ENCODE measurements around the gene ZW10.
"Not testable (repeated sequence)": the region's sequence is repeated elsewhere in the genome, so short reads cannot be mapped to it uniquely, and the experiment has no call there.

Gene ZW10

DNA sequence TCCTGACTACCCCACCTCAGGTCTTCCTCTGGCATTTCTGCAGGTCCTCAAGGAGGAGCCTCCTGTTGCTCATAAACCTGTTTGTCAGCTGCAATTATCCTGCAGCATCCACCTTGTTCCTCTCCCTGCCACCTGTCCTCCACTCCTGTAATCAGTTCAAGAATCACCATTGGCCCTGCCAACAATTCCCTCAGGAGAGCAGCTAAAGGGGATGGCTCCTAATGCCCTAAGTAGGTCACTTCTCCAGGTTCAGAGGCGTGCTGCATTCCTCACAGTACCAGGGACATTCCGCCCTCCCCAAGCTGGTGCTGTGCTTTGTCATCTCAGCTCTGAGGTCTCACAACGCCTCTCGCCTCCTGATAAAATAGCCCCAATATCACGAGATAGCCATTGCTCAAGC is 8.2 kb upstream of the ZW10 start:
- no peak for DNase-seq (ENCODE audit: low read depth, low spot score)
- Histone ChIP-seq H3K9ac (ENCODE audit: insufficient read length, low read depth) (no peak overlapping the region), H3K9me3 (ENCODE audit: insufficient read depth, low read length) (no peaks in the 10 kb centered on the region), H3K4me3 (ENCODE audit: insufficient read length, low read depth) (no peak overlapping the region), H3K27me3 (ENCODE audit: insufficient read depth, insufficient read length) (no peaks in the 10 kb centered on the region), H3K36me3 (ENCODE audit: insufficient read depth, insufficient read length, low read length) (no peaks in the 10 kb centered on the region), H3K4me1 (ENCODE audit: insufficient read depth, insufficient read length) (no peaks in the 10 kb centered on the region)
- no peak for TF ChIP-seq ZNF274 (IDR thresholded peaks at IDR 0.05; ENCODE audit: low read depth, low read length)

DNA sequence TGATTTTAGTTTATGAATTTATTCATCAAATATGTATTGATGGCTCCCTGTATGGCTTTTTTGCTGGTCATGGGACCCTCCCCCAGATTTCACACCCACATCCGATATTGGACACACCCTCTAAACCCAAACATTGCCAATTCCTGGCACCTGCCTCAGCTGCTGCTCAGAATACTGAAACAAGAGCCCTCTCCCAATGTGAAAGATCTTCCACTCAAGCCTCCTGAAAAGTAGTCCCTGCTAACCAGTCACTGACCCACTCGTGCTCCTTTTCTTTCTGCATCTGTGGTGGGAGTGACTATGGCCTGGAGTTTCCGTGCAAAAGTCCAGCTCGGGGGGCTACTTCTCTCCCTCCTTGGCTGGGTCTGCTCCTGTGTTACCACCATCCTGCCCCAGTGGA is 6.0 kb upstream of the ZW10 start, which contains the start of gene CLDN25:
Gene CLDN25, plus strand, starts transcription at position 301 of the 400 bp plus-strand sequence. Its CDS starts 0 bp downstream, at position 301.
- no peaks in the 10 kb centered on the region for H3K9me3 ChIP-seq (ENCODE audit: insufficient read depth, low read length)
- DNase-seq (ENCODE audit: low read depth, low spot score) = no peak
- TF ChIP-seq YY1 (IDR thresholded peaks at IDR 0.05; ENCODE audit: insufficient read depth, insufficient read length) (no peak), SUZ12 (IDR thresholded peaks at IDR 0.05; ENCODE audit: extremely low read depth, insufficient read depth, insufficient read length) (no peak), ZNF274 (IDR thresholded peaks at IDR 0.05; ENCODE audit: low read depth, low read length) (no peak)
- no peaks in the 10 kb centered on the region for H3K36me3 ChIP-seq (ENCODE audit: insufficient read depth, insufficient read length, low read length)
- no peaks in the 10 kb centered on the region for H3K27me3 ChIP-seq (ENCODE audit: insufficient read depth, insufficient read length)
- no peaks in the 10 kb centered on the region for H3K4me1 ChIP-seq (ENCODE audit: insufficient read depth, insufficient read length)
- no peak within 1 kb of the TSS for H3K9ac ChIP-seq (ENCODE audit: insufficient read length, low read depth)
- H3K4me3 ChIP-seq (ENCODE audit: insufficient read length, low read depth) = no peak within 1 kb of the TSS

DNA sequence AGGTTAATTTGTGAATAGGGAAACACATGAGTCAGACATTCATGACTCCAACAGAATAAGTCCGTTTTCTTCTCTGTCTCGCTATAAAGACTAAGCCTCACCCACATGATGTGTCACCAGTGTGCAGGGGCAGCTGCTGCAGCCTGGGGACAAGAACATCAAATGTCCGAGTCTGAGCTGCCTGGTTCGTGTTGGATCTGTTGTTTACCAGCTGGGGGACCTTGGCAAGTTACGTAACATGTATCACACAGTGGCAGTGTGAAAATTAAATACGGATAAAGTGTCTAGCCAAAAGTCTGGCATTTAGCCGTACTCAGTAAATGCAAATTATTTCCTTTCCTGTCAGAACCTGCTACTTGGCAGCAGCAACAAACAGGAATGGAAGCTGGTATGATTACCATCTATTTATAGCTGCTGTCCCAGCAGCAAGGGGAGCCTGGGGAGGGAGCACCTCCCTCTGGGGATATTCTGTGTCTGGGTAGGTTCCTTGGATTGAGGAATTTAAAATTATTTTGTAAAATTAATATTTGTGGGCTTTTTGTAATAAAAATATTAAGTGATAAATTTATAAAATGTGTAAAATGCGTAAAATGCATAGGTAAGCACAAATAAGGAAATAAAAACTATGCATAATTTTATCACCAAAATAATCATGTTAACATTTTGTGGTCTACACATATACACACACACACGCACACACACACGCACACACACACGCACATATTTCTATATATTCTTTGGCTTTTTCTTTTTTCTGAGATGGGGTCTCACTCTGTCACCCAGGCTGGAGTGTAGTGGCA is 4.8 kb upstream of the ZW10 start:
- Histone ChIP-seq H3K36me3 (ENCODE audit: insufficient read depth, insufficient read length, low read length) (no peaks in the 10 kb centered on the region), H3K9me3 (ENCODE audit: insufficient read depth, low read length) (no peaks in the 10 kb centered on the region), H3K9ac (ENCODE audit: insufficient read length, low read depth) (no peak overlapping the region), H3K4me1 (ENCODE audit: insufficient read depth, insufficient read length) (no peaks in the 10 kb centered on the region), H3K27me3 (ENCODE audit: insufficient read depth, insufficient read length) (no peaks in the 10 kb centered on the region), H3K4me3 (ENCODE audit: insufficient read length, low read depth) (no peak overlapping the region)
- DNase-seq (ENCODE audit: low read depth, low spot score) = no peak
- no peak for TF ChIP-seq SUZ12 (IDR thresholded peaks at IDR 0.05; ENCODE audit: extremely low read depth, insufficient read depth, insufficient read length)

DNA sequence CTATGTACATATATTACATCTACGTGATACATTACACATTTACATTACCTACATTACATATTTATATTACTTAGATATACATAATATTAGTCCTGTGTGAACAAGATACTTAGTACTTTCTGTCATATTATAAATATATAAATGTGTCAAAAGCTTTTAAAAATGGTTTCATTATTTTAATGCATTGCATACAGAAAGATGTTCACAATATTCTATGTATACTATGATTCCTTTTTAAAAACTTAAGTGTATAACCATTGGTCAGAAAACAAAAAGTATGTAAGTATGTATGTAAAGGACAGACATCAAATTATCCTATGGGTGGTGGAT is 647 bp upstream of the ZW10 start:
- H3K36me3 ChIP-seq (ENCODE audit: insufficient read depth, insufficient read length, low read length) = peaks cover 19% of the 10 kb centered on the region
- peak overlapping the region; percentile 76 for H3K9ac ChIP-seq (ENCODE audit: insufficient read length, low read depth)
- H3K9me3 ChIP-seq (ENCODE audit: insufficient read depth, low read length) = no peaks in the 10 kb centered on the region
- no peak overlapping the region for H3K4me3 ChIP-seq (ENCODE audit: insufficient read length, low read depth)
- DNase-seq (ENCODE audit: low read depth, low spot score) = no peak
- no peaks in the 10 kb centered on the region for H3K27me3 ChIP-seq (ENCODE audit: insufficient read depth, insufficient read length)
- no peaks in the 10 kb centered on the region for H3K4me1 ChIP-seq (ENCODE audit: insufficient read depth, insufficient read length)
- no peak for TF ChIP-seq YY1 (IDR thresholded peaks at IDR 0.05; ENCODE audit: insufficient read depth, insufficient read length)
- TF ChIP-seq ZNF274 (IDR thresholded peaks at IDR 0.05; ENCODE audit: low read depth, low read length) = no peak
- no peak for TF ChIP-seq SUZ12 (IDR thresholded peaks at IDR 0.05; ENCODE audit: extremely low read depth, insufficient read depth, insufficient read length)

DNA sequence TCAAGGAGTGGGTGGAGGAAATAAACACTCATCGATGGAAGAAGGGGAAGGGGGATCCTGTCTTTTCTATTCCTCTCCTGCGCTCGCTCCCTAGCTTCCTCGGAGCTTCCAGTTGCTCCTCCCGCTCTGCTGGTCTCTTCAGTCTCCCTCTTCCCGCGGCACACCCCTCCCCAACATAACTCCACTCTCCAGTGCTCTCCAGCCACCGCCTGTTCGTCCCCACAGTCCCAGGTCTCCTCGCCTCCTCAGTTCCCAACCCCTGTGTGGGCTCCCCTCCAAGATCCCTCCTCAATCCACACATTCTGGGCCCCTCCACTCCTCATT is 438 bp downstream of the ZW10 start:
- TF ChIP-seq YY1 (IDR thresholded peaks at IDR 0.05; ENCODE audit: insufficient read depth, insufficient read length) = no peak
- TF ChIP-seq SUZ12 (IDR thresholded peaks at IDR 0.05; ENCODE audit: extremely low read depth, insufficient read depth, insufficient read length) = no peak
- no peak for TF ChIP-seq ZNF274 (IDR thresholded peaks at IDR 0.05; ENCODE audit: low read depth, low read length)

DNA sequence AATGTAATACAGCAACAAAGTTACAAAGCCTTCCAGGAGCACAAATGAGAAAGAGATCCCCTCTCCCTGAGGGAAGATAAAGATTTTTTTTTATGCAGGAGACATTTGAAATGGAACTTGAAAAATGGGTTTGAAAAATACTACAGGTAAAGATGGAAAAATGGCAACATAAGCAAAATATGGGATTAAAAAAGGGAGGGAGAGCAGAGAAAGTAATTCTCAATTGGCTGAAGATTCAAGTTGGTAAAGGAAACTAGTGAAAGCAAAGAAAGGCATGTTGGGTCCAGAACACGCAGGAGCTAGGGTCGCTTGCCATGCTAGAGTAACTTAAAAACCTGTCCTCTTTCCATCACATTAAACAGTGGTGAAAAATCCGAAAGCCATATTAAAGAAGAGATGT is 1.5 kb downstream of the ZW10 start:
- no peaks in the 10 kb centered on the region for H3K27me3 ChIP-seq (ENCODE audit: insufficient read depth, insufficient read length)
- H3K4me1 ChIP-seq (ENCODE audit: insufficient read depth, insufficient read length) = no peaks in the 10 kb centered on the region
- H3K9me3 ChIP-seq (ENCODE audit: insufficient read depth, low read length) = no peaks in the 10 kb centered on the region
- peaks cover 37% of the 10 kb centered on the region for H3K36me3 ChIP-seq (ENCODE audit: insufficient read depth, insufficient read length, low read length)
- TF ChIP-seq YY1 (IDR thresholded peaks at IDR 0.05; ENCODE audit: insufficient read depth, insufficient read length) = no peak
- TF ChIP-seq ZNF274 (IDR thresholded peaks at IDR 0.05; ENCODE audit: low read depth, low read length) = no peak
- TF ChIP-seq SUZ12 (IDR thresholded peaks at IDR 0.05; ENCODE audit: extremely low read depth, insufficient read depth, insufficient read length) = no peak
- no peak for DNase-seq (ENCODE audit: low read depth, low spot score)
- peak overlapping the region; percentile 5 for H3K9ac ChIP-seq (ENCODE audit: insufficient read length, low read depth)
- no peak overlapping the region for H3K4me3 ChIP-seq (ENCODE audit: insufficient read length, low read depth)

More for the DNA sequence above, 438 bp downstream of the ZW10 start:
- H3K27me3 ChIP-seq (ENCODE audit: insufficient read depth, insufficient read length) = no peaks in the 10 kb centered on the region
- H3K36me3 ChIP-seq (ENCODE audit: insufficient read depth, insufficient read length, low read length) = peaks cover 30% of the 10 kb centered on the region
- H3K4me3 ChIP-seq (ENCODE audit: insufficient read length, low read depth) = peak overlapping the region; percentile 96
- peak overlapping the region; percentile 94 for H3K9ac ChIP-seq (ENCODE audit: insufficient read length, low read depth)
- no peak for DNase-seq (ENCODE audit: low read depth, low spot score)
- H3K4me1 ChIP-seq (ENCODE audit: insufficient read depth, insufficient read length) = no peaks in the 10 kb centered on the region
- H3K9me3 ChIP-seq (ENCODE audit: insufficient read depth, low read length) = no peaks in the 10 kb centered on the region

DNA sequence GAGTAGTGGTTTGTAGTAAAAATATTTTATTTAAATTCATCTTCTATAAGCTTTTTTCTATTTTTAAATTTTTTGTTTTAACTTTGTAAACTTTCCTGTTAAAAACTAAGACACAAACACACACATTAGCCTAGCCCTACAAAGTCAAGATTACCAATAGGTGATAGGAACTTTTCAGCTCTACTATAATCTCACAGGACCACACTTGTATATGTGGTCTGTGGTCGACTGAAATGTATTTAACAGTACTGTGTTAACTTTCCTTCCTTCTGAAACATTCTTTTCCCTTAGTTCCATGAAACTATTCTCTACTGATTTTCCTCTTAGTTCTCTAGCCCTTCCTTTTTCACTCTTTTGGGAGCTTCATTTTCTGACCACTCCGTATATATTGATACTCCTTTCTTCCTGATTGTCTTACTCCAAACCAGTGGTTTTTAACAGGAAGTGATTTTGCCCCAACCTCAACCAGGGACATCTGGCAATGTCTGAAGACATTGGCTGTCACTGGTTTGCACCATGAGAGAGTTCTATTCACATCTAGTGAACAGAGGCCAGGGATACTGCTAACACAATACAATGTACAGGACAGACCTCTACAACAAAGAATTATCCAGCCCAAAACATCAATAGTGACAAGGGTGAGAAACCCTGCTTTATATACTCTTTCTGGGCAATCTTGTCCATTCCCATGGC is 8.8 kb downstream of the ZW10 start:
- no peak for DNase-seq (ENCODE audit: low read depth, low spot score)
- H3K36me3 ChIP-seq (ENCODE audit: insufficient read depth, insufficient read length, low read length) = peaks cover 49% of the 10 kb centered on the region
- H3K9ac ChIP-seq (ENCODE audit: insufficient read length, low read depth) = no peak overlapping the region
- H3K9me3 ChIP-seq (ENCODE audit: insufficient read depth, low read length) = no peaks in the 10 kb centered on the region
- TF ChIP-seq ZNF274 (IDR thresholded peaks at IDR 0.05; ENCODE audit: low read depth, low read length) = no peak
- no peak for TF ChIP-seq YY1 (IDR thresholded peaks at IDR 0.05; ENCODE audit: insufficient read depth, insufficient read length)
- no peak for TF ChIP-seq SUZ12 (IDR thresholded peaks at IDR 0.05; ENCODE audit: extremely low read depth, insufficient read depth, insufficient read length)
- H3K4me3 ChIP-seq (ENCODE audit: insufficient read length, low read depth) = no peak overlapping the region
- no peaks in the 10 kb centered on the region for H3K4me1 ChIP-seq (ENCODE audit: insufficient read depth, insufficient read length)
- H3K27me3 ChIP-seq (ENCODE audit: insufficient read depth, insufficient read length) = no peaks in the 10 kb centered on the region

DNA sequence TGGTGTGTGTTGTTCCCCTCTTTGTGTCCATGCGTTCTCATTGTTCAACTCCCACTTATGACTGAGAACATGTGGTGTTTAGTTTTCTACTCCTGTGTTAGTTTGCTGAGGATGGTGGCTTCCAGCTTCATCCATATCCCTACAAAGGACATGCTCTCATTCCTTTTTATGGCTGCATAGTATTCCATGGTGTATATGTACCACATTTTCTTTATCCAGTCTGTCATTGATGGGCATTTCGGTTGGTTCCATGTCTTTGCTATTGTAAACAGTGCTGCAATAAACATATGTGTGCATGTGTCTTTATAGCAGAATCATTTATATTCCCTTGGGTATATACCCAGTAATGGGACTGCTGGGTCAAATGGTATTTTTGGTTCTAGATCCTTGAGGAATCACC is 10.5 kb downstream of the ZW10 start:
- not testable (repeated sequence) for H3K9ac ChIP-seq (ENCODE audit: insufficient read length, low read depth); DNase-seq (ENCODE audit: low read depth, low spot score); H3K4me3 ChIP-seq (ENCODE audit: insufficient read length, low read depth); H3K9me3 ChIP-seq (ENCODE audit: insufficient read depth, low read length); H3K4me1 ChIP-seq (ENCODE audit: insufficient read depth, insufficient read length); H3K27me3 ChIP-seq (ENCODE audit: insufficient read depth, insufficient read length)
- peaks cover 47% of the 10 kb centered on the region for H3K36me3 ChIP-seq (ENCODE audit: insufficient read depth, insufficient read length, low read length)

Measured in NT2/D1 (cell line).